Caki2 (cell line): ENCODE measurements around the gene SFMBT2. TPM values are rescaled to one million over a fixed set of nuclear protein-coding genes. Genes with fewer than 3 reads are reported as not detected.
"Not testable (repeated sequence)": the region's sequence is repeated elsewhere in the genome, so short reads cannot be mapped to it uniquely, and the experiment has no call there.

Experiments used
- DNase-seq: peaks from one replicate; pipeline ENCODE4 v3.0.0-alpha.2; 2015; ENCODE audit warnings: low read depth
- in situ Hi-C: cut with HindIII; loops from 2 replicates; pipeline ENCODE4 v1.10.0; 2016; ENCODE audit warnings: low sequenced_read_pairs, low pct_unique_long_range_greater_than_20kb, mixed read lengths
- total RNA-seq: library from RNA; depleted of rRNA; stranded (reverse); fragments of >200 nt; shearing (Covaris generic); gene quantifications from 2 replicates; pipeline ENCODE4 v1.2.3, GENCODE V29; 2014; ENCODE audit warnings: low replicate concordance

The SFMBT2 gene
- total RNA-seq, 1 experiment from 2014 or later, result 0.24 TPM

GRCh38 chr10:7192831-7193361 is 217.9 kb downstream of the SFMBT2 start:
- in situ Hi-C loops, result no loop called here
- no peak for DNase-seq

DNA sequence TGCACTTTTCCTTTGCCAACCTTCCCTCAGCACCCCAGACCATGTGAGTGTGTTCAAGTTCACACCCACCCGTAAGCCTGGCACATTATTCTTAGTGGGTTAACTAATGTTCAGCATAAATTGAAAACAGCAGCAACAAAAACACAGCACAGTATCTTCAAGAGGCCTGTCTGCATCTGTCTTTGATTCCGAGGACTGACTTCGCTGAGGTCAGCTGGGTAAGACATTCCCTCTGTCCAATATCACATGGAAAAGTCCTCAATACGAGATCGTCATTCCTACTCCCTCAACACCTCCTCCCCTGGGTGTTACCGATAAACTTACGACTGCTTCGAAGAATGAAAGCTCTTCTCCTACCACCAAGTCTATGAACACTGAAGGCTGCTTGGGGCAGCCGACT is 218.8 kb downstream of the SFMBT2 start:
- DNase-seq, result no peak
- in situ Hi-C loops, result no loop called here

- DNase-seq, in situ Hi-C loops: not testable (repeated sequence)
Measured at GRCh38 chr10:7190772-7191171, 220.1 kb downstream of the SFMBT2 start.

DNA sequence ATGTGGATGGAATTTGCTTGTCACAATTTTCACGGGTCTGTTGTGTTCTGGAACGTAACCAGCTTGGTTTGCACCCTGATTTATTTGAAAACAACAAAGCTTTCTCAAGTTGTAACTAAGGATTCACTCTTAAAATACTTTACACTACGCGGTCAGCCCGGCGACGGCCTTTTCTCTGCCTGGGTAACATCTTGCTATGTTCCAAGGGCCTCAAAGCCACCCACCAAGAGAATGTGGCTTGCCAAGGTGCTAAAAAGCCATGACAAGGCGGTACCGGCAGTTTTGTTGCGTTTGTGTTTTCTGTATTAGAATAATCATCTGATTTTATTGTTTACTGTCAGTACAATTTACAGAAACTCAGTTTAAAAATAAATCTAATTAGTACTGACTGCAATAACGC is 220.9 kb downstream of the SFMBT2 start:
- in situ Hi-C loops, result no loop called here
- no peak for DNase-seq

GRCh38 chr10:7188456-7189050 is 222.3 kb downstream of the SFMBT2 start:
- in situ Hi-C loops, result no loop called here
- DNase-seq, result no peak

GRCh38 chr10:7186387-7187018 is 224.3 kb downstream of the SFMBT2 start:
- in situ Hi-C loops, result no loop called here
- DNase-seq, result no peak

DNA sequence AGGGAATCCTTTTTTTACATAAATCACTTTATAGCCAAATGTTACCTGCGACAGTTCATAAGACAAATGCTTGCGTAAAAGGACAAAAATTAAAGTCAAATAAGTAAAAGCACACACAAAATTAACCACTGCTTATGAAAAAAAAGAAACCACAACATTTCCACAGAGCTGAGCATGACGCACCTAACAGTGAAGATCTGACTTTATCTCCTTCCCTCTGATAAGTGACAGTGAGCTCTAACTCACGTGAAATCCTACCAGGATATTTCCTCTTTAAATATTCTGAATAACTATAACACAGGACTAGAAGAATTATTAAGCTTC is 225.5 kb downstream of the SFMBT2 start:
- no peak for DNase-seq

GRCh38 chr10:7184660-7185366 is 226.0 kb downstream of the SFMBT2 start:
- in situ Hi-C loops, result no loop called here

More for the DNA sequence above, 225.5 kb downstream of the SFMBT2 start:
- in situ Hi-C loops, result no loop called here

GRCh38 chr10:7184116-7184515 is 226.7 kb downstream of the SFMBT2 start:
- in situ Hi-C loops, DNase-seq: not testable (repeated sequence)

More at GRCh38 chr10:7184660-7185366, 226.0 kb downstream of the SFMBT2 start:
- DNase-seq, result no peak

- DNase-seq, in situ Hi-C loops: not testable (repeated sequence)
Measured at GRCh38 chr10:7182327-7182726, 228.5 kb downstream of the SFMBT2 start.

DNA sequence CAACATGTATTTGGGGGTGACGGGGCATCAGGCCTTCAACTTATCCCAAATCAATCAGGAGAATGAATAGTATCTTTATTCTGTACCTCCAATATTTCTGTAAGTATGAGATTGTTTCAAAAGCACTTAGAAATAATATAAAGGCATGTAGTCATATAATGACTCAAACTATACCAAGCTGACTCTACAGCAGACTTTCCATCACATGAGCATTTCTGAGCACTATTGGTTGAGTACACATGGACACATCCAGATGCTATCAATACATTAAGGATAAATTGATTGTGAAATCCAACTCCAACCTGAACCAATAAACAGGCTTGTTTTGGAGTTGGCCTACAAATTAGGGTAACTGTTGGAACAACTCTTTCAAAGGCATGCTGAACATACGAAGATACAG is 229.4 kb downstream of the SFMBT2 start:
- no peak for DNase-seq
- in situ Hi-C loops, result no loop called here

DNA sequence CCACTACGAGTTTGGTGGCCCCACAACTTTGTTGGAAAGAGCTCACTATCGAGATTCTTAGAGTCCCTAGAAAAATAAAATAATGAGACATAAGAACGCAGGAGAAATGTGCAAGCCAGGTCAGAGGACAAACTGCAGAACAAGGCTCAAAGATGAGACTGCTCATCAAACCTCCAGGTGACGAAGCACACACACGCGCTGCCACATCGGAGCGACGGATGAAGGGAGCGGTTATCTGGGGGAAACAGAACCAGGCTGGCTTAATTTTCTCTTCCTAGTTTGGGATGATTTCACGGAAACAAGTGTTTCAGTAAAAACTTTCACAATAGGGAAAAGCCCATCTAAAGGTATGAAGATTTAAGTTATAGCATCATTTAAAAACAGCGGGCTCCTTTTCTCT is 231.3 kb downstream of the SFMBT2 start:
- no peak for DNase-seq
- in situ Hi-C loops, result no loop called here

DNA sequence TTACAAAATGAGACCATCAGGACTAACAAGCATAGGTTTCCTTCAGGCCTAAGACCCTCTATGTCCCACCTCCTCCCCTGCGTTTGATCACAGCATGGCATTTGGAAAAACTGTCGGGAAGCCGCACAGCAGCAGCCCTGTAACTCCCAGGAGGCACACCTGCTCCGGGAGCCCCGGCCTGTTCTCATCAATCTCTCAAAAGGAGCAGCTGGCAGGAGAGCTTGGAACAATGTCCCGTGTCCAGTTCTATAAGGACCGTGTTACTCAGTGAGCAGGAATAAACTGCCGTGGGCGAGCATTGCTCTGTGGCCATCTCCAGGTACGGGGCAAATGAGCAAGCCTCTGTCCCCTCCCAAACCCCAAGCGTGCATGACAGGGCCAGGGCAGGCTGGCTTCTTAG is 236.9 kb downstream of the SFMBT2 start:
- DNase-seq, result no peak
- in situ Hi-C loops, result no loop called here

DNA sequence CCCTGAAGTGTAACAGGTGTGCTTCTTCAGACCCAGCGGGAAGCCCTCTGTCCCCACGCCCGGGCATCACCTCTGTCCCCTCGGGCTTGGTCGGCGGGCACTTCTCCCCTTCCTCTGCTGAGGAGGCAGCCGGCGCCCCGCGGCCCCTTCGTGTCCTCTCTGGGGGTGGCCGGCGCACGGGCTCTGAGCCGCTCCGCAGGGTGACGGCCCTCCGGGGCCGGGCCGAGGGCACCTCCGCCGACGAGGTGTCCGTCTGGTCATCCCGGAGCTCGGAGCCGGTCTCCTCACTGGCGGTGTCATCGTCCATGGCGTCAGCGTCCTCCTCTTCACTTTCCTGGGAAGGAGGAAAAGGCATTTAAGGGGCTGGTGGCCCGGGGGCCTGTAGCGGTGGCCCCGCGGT is 239.0 kb downstream of the SFMBT2 start:
- DNase-seq, result no peak
- in situ Hi-C loops, result no loop called here

DNA sequence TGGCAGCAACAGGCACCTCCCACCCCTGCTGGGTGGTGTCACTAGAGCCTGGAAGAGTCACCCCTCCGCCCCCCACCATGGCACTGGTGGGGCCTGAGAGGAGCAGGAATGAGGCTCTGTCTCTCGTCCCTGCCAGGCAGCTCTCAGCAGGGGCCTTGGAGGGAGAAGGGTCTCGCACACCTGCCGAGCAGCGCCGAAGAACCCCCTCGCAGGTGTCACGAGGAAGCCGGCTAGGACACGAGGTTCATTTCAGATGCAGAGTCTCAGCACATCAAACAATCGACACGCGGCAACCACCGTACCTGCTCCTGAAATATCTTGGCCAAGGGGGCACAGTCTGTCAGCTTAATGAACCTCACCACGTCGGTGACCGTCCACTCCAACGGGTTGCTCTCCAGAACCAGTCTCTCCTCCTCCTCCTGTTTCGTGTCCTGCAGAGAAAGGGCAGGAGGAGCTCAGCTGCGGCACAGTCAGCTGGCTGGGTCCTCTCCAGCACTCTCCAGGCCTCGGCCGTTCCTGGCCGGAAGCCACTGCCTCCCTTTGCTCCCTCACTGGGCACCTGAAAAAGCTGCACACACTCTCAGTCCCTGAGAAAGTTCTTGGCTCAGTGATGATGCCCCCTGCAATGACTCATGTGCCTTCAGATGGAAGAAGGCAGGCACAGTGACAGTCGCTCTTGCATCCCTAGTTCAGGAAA is 240.1 kb downstream of the SFMBT2 start:
- DNase-seq, result no peak
- in situ Hi-C loops, result no loop called here

DNA sequence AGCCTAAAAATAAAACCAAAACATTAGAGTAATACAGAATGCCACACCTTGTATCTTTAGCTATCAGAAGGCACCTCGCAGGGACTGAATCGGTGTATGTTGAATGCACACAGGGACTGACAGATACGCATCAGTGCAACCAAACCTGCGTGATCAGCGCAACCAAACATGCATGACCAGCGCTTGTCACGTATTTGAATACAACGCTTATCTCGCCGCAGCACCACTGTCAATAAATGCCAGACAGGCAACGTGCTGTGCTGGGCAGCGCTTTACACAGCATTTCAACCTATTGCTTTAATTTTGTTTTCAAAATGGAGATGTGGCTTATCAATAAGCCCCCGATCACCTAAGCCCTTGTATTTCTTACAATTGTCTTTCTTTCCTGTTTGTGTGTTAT is 242.4 kb downstream of the SFMBT2 start:
- in situ Hi-C loops, result no loop called here
- no peak for DNase-seq

DNA sequence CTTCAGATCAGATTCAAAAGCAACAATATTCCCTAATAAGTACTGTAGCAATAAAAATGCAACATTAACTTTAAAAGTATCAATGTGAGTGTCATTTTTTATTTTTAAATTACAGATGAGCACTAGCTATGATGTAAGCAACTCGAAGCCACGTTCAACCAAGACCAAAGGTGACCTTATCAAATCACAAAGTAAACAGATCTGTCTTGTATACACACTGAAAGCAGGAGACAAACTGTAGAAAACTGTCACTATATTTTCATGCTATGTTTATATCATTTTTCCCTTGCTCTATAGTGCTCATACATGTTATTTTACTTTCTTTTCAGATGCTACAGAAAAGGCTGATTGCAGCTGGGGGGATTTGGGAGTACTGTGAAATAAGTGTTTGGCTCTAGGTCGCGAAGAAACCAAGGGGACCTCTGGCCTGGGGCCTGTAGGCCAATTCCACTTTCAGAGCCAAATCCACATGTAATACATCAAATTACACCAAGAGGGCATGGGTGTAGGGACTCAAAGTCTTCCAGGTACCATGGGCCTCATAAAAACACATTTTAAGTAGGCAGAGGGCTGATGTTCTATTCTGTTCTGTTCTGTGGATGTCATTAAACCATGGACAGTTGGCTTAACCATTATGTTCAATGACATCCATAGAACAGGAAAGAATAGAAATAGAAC is 245.2 kb downstream of the SFMBT2 start:
- in situ Hi-C loops, result no loop called here

GRCh38 chr10:7164955-7165354 is 245.9 kb downstream of the SFMBT2 start:
- no peak for DNase-seq
- in situ Hi-C loops, result no loop called here

More for the DNA sequence above, 245.2 kb downstream of the SFMBT2 start:
- no peak for DNase-seq
